DMS 273 treated with DMSO at 0.1 percent for 48 hours (cell line): Measurements from ENCODE around the gene AATK.
A peak's percentile ranks its signal among the peaks of the same experiment; 100 is the strongest.

Experiments used
- DNase-seq: peaks from one replicate; lab custom pipeline; 2025; lab: John Stamatoyannopoulos, UW

Gene AATK

GRCh38 chr17:81144423-81144781 lies 21.6 kb downstream of the AATK start:
- no peak for DNase-seq

GRCh38 chr17:81143717-81144422 lies 22.2 kb downstream of the AATK start:
- DNase-seq, result no peak

GRCh38 chr17:81143200-81143527 lies 22.9 kb downstream of the AATK start:
- no peak for DNase-seq

- no peak for DNase-seq
Measured at GRCh38 chr17:81142301-81143199, 23.5 kb downstream of the AATK start.

GRCh38 chr17:81140695-81141094 lies 25.3 kb downstream of the AATK start:
- no peak for DNase-seq

GRCh38 chr17:81140018-81140417 lies 26.0 kb downstream of the AATK start:
- DNase-seq, result no peak

GRCh38 chr17:81139428-81139827 lies 26.6 kb downstream of the AATK start:
- no peak for DNase-seq

GRCh38 chr17:81138500-81138899 lies 27.5 kb downstream of the AATK start:
- DNase-seq, result no peak

GRCh38 chr17:81138083-81138482 lies 27.9 kb downstream of the AATK start:
- no peak for DNase-seq

GRCh38 chr17:81137248-81137647 lies 28.8 kb downstream of the AATK start:
- DNase-seq, result no peak

- DNase-seq, result no peak
Measured at GRCh38 chr17:81136366-81136765, 29.7 kb downstream of the AATK start.

GRCh38 chr17:81135505-81136278 lies 30.3 kb downstream of the AATK start:
- peak; percentile 85 for DNase-seq

- no peak for DNase-seq
Measured at GRCh38 chr17:81134064-81134781, 31.8 kb downstream of the AATK start.

- no peak for DNase-seq
Measured at GRCh38 chr17:81132770-81133723, 33.0 kb downstream of the AATK start.

GRCh38 chr17:81132197-81132540 lies 33.9 kb downstream of the AATK start:
- DNase-seq, result no peak

- no peak for DNase-seq
Measured at GRCh38 chr17:81131486-81132196, 34.4 kb downstream of the AATK start.

GRCh38 chr17:81130385-81131361 lies 35.3 kb downstream of the AATK start:
- no peak for DNase-seq

- DNase-seq, result no peak
Measured at GRCh38 chr17:81129711-81130367, 36.2 kb downstream of the AATK start.

GRCh38 chr17:81129289-81129688 lies 36.7 kb downstream of the AATK start:
- no peak for DNase-seq
